ENCODE results near the gene VPS13D.

VPS13D gene

GRCh38 chr1:12542138-12542465, 312.3 kb downstream of the VPS13D start:
- no peak for DNase-seq (ENCODE audit: low read depth)

DNA sequence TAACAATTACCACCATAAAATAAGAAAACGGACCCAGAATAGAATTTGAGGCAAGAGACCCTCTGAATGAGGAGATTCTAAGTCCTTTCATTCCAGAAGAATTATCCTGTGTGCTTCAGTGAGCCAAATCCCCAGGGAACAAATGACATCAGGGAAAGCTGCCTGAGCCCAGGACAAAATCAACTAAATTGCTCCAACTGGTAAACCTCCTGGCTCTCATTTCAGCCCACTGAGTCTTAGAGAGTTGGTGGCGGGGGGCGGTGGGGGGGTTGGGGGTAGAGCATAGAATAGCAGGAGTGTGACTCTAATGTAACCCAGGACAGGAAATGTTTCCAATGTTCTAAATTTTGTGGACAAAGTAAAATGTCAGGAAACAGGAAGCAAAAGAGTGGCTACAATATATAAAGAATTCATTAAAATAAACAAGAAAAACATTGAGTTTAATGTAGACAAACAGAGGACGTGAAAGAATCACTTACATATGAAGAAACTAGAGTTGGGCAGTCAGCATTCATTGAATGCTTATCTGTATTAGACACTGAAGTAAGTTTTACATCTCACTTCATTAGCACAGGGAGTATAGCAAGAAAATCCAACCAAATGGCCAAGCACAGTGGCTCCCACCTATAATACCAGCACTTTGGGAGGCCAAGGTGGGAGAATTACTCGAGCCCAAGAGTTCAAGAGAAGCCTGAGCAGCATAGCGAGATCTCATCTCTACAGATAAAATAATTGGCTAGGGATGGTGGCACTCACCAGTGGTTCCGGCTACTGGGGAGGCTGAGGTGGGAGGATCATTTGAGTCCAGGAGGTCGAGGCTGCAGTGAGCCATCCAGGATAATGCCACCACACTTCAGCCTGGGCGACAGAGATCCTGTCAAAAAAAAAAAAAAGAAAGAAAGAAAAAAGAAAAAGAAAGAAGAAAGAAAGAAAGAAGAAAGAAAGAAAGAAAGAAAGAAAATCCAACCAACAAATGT, 313.1 kb downstream of the VPS13D start:
- no peak for DNase-seq (ENCODE audit: low read depth)

DNA sequence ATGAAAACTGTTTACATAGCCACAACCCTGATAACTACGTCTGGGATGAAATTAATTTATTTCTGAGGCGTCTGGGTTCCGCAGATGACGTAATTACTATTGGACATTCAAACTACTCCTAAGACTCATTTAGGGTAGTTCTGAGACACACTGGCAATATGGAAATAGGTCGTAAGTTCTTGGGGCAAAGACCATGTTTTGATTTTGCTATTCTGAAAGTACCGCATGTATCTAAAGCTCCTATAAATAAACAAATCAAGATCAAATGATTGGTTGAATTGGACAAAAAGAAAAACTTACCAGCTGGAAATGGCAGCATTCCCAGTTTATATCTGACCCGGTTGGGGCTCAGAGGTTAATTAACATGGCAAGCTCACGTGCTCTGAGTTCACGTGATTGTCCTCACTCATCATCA, 313.9 kb downstream of the VPS13D start:
- no peak for DNase-seq (ENCODE audit: low read depth)

DNA sequence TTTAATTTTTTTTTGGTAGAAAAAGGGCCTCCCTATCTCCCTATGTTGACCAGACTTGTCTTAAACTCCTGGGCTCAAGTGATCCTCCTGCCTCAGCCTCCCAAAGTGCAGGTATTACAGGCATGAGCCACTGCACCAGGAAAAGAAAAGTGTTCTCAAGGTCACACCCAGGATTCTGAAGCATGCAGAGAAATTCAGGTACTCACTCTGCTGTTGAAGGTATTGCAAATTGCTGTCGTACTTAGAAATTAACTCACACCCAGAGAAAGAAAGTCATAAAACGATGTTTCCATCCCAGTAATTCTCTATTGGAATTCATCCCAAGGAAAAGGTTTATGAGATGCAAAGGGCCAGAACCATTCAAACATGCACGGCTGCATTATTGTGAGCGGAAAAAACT, 314.5 kb downstream of the VPS13D start:
- no peak for DNase-seq (ENCODE audit: low read depth)

DNA sequence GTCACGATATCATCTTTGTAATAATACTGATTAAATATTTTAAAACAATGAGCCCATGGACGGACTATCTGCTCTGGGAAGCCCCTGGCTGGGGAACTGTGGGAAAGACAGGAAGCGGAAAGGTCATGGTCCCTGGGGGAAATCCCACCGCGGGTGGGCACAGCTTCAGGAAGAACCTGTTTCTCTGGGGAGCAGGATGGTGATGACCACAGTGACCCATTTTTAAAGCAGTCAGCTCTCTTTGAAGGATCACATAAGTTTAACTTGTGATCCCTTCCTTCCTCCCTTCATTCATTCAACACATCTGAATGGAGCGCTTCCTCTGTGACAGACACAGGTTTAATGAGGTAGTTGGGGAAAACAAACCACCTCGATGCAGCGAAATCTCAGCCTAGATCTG, 315.2 kb downstream of the VPS13D start:
- DNase-seq (ENCODE audit: low read depth) = no peak

DNA sequence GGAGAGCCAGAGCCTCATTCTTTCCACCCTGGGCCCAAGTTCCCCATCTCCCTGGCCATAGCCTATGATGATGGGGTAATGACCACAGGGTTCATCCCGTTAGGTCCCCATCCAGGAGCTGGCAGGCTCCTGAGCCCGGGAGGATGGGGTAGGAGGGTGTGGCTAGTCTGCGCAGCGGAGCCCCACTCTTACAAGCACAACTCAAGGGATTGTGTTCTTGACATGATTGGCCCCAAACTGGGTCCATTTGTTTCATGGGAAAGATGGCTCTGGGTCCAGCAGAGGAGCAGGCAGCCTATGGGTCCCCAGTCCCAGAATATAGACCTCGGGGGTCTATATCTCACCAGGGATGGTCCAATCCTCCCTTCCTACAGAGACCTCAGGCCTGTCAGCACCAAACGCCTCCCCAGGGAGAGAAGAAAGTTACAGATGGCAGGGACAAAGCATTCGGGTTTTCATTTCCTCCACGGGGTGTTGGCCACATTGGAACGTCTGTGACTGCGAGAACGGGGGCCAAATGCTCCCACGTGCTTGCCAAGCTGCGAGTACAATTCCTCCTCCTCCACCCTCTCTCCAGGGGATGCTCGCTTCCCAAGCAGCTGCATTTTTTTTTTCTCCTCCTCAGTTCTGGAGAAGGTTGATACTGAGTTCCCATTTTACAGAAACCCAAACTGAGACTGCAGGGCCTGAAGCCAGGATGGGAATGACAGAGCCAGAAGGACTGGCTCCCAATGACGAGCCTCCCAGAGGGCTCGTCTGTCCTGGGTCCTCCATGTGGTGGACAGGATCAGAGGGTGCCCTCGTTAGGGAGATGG, 317.1 kb downstream of the VPS13D start:
- DNase-seq (ENCODE audit: low read depth) = no peak

DNA sequence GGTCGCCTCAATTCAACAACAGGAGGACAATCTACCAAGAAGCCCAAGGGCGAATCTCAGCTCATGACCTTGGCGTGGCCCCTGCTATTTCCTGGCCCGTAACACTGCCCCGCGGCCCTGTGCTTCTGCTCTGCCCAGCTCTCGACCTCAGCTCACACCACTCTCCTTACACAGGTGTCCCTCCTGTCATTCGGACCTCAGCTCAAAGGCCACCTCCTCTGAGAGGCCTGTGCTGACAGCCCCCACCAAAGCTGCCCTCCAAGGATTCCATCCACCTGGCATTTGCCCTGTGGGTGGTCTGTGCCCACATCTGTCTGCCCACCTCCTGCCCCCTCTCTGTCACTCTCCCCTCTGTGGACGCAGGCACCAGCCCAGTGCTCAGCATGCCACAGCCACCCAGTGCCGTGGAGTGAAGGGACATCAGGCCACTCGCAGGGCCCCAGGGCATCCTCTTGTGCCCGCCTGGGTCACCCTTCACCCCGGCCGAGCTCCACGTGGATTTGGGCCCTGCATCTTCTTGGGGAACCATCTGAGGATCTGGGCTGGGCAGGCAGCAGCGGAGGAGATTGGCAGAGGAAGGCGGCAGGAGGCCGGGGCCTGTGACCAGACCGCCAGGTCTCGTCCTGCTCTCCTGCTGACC, 317.9 kb downstream of the VPS13D start:
- no peak for DNase-seq (ENCODE audit: low read depth)

DNA sequence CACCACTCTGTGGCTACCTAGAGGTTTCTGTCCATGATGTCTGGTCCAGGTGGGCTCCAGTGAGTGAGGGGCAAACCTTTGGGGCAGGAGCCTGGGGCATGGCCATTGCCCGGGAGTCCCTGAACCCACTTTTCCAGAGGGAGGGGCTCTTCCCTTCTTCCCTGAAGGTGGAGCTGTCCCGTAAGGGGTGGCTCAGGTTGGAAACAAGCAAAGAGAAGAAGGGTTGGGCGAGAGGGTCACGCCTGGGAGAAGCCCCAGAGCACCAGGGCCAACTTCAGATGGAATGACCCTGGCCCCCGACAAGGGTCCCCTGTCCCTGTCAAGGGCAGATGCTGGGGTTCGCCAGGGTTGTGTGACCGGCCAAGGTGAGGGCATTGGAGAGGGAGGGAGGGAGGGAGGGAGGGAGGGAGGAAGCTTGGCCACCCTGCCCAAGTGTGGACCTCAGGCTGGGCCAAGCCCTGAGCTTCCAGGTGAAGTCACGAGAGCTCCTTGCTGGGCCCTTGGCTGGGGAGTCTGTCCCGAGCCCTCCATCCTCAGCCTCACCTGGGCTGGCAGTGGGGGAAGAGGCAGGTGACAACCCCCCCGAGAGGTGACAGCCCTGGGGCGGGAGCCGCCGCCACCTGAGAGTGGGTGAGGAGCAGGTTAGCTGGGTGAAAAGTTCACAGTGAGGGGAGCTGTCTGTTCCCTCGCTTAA, 318.6 kb downstream of the VPS13D start:
- no peak for DNase-seq (ENCODE audit: low read depth)

DNA sequence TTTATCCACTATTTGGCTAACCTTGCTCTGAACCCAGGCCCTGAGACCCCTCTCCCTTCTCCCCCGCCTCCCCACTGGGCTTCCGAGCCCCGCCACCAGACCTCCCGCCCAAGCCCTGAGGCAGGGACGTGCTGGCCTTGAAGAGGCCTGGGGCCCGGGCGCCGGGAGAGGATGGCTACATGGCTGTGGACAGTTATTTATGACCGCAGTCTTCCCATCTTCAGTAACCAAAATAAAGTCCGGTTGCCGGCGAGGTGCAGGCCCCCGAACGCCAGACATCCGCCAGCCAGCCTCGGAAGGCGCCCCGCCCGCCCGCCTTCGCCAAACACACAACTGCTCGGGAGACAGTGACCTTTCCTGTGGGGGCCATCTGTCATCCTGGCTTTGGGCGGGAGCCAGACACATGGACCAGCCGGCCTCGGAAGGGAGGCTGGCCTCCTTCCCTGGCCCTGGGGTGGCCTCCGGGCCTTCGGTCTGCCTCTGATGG, 319.2 kb downstream of the VPS13D start:
- DNase-seq (ENCODE audit: low read depth) = no peak

DNA sequence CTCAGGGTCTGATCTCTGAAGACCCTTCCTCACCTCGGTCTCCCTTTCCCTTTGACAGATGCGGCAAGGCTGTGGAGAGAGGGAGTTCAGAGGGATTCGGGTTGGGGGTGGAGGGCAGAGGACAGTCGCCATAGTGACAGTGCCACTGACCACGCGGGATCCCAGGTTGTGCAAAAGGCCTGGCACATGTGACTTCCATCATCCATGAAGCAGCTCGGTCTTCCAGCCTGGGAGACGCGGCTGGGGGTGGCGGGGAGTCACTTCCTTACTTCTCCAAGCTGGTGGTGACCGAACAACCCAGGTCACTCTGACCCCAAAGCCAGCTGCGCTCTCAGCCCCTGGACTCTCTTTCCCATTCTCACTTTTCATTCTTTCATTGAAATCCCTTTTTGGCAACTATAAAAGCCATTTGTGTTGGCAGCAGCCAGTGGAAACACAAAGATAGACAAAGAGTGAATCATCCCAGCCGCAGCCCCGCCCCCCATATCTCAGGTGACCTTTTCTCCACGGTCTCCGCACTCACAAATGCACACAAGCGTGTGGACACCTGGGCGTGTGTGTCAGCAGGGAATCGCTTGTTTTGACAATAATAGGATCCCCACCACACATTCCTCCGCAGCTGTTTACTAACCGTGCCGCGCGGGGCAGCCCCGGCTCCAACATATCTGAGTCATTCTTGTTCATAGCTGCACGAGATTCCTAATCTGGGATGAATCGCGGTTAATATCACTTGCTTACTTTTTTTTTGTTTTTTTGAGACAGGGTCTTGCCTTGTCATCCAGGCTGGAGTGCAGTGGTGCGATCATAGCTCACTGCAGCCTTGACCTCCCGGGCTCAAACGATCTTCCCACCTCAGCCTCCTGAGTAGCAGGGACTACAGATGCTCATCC, 319.9 kb downstream of the VPS13D start:
- no peak for DNase-seq (ENCODE audit: low read depth)

GRCh38 chr1:12551584-12551983, 321.8 kb downstream of the VPS13D start:
- no peak for DNase-seq (ENCODE audit: low read depth)

DNA sequence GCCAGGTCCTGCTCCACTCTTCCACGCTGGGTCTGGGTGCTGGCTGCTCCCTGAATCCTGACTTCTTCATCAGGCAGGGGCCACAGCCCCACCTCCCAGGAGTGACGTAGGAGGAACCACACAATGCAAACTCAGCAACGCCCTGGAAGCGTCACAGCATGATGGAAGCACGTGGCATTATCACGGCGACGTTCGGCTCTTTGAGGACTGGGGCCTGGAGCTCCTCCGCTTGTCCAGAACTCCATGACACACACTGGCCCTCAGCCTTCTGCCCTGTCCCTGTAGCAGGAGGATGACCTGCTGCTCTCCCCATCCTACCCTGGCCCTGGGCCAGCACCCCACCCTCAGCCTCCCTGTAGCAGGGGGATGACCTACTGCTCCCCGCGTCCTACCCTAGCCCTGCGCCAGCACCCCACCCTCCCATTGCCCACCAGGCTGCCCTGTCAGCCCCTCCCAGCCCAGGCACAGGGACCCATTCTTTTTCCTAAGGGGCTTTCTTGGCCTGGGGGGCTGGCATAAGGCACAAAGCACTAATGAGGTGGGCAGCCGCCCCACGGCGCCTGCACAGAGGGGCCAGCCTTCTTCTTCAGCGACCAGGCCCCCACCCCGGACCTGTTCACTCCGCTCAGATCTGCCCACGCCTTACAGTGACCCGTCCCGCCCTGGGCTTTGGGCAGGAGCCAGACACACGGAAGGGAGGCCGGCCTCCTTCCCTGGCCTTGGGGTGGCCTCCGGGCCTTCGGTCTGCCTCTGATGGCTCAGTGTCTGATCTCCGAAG, 322.5 kb downstream of the VPS13D start:
- no peak for DNase-seq (ENCODE audit: low read depth)

DNA sequence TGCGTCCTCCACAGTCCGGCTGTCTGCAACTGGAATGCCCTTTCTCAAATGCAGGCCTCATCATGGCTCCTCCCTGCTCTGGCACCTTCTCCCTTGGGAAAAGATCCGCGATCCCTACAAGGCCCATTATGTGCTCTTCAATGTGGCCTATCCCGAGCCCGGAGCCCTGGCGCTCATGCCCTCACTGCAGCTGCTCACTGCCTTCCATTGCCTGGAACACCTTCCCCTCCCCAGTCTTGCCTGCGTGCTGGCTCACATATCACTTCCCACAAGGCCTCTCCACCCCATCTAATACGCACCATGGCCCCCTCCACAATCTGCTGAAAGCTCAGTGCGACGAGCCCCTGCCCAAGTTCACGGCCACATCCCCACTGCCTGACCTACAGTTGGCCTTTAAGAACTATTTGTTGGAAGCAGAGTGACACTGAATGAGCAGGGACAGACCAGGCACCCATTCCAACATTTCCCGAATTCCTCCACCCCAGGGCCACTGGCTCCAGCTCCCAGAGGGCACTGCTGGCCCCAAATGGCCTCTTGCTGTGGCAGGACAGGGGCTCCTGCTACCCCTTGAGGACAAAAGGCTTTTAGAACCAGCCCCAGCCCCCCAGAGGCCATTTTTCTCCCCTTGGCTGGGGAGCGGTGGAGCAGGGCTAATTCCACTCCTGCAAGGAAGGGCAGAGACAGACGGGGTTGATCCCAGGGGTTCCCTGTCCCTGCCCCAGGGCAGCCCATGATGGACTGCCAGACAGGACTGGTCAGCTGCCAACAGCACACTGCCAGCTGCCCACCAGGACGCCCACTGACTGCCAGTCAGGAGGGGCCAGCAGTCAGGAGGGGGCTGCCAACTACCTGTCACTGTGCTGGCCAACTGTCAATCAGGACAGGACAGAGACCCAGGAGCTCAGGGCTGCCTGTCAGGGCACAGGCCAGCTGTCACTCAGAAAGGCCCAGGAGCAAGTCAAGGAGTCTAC, 323.4 kb downstream of the VPS13D start:
- DNase-seq (ENCODE audit: low read depth) = no peak

GRCh38 chr1:12553963-12554362, 324.1 kb downstream of the VPS13D start:
- DNase-seq (ENCODE audit: low read depth) = no peak

- no peak for DNase-seq (ENCODE audit: low read depth)
These were observed 324.9 kb downstream of the VPS13D start for GRCh38 chr1:12554521-12555305.

DNA sequence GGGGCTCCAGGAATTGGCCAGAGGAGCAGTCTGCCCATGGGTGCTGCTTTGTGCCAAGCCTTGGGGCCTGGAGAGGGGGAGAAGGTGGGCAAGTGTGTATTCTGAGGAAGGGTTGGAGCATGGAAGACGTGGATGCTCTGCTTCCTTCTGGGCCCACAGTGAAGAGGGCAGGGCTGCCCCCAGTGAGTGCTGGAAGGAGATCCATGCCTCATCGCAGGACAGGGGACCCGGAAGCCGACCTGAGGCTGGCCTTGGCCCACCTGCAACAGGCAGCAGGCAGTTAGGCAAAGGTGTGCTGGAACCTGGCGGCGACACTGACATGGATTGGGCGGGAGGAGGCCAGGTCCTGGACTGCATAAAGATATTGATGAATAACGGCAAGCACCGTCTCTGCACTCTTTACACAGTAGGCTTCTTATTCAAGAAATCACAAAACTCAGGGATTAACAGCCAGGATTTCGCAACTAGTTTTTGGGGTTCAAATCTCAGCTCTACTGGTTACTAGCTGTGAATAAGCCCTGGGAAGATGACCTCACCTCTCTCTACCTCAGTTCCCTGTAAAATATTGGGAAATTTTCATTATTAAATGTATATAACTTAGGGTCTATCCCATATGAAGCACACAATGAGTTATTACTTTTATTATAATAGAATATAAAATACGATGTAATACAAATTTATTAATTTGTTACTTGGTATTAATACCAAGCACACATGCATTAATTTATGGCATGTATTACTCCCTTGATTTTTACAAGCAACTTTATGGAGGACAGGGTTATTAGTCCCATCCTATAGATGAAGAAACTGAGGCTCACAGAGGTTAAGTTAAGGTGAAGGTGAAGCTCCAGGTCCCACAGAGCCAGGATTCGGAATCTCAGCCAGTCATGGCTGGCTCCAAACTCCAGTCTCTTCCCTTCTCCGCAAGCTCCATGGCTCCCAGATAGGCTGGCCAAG, 325.9 kb downstream of the VPS13D start:
- DNase-seq (ENCODE audit: low read depth) = no peak

GRCh38 chr1:12556368-12556930, 326.6 kb downstream of the VPS13D start:
- DNase-seq (ENCODE audit: low read depth) = no peak
